ENCODE data around the gene SLC9A3.
A peak's percentile ranks its signal among the peaks of the same experiment; 100 is the strongest.
"Not testable (repeated sequence)": the region's sequence is repeated elsewhere in the genome, so short reads cannot be mapped to it uniquely, and the experiment has no call there.

SLC9A3 gene

DNA sequence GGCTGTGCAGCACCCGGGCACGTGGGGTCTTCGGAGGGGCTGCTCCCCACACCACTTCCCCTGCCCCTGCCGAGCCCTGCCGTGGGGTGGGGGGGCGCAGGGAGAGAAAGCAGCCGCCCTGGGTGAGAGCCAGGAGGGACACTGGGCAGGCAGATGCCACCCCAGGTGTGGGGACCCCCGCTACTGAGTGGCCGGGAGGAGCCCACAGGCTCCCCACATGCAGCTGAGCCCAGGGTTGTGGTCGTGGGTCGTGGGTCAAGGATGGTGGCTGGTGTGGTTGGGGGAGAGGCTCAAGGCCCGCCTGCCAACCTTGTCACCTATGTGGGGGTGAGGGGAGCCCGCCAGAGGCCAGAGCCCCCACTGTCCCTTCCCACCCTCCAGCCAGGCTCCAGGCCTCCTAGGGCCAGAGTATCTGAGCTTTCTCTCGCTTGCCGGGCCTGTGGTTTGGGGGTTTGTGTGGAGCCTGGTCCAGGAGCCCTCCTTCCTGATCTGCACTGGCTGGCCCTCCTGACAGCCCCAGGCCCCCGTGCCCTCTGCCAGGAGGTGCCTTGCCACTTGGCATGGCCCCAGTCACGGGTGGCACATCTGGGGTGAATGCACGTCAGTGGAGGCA lies 45.8 kb downstream of the SLC9A3 start:
- Mint-ChIP-seq H3K27me3 (peaks cover 3% of the 10 kb centered on the region), H3K4me3 (no peak overlapping the region), H3K36me3 (no peaks in the 10 kb centered on the region)

DNA sequence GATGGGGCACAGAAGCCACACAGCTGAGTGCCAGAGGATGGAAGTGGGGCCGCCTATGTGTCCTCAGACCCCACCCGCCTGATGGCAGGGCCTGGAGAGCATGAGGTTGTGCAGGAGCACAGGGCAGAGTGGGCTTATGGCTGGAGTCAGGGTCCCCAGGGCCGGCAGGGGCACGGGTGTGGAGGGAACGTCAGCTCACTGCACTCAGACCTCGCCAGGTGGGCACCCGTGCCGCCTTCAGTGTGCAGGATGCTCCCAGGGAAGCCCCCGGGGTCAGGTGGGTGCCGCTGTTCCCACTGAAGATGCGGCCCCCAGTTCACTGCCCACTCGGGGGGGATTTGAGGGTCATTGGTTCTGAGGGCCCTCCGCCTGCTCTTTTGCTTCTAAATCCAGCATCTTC lies 46.4 kb downstream of the SLC9A3 start:
- H3K9me3 Mint-ChIP-seq (ENCODE audit: low read depth) = no peaks in the 10 kb centered on the region

More for the DNA sequence above, 45.8 kb downstream of the SLC9A3 start:
- H3K9me3 Mint-ChIP-seq (ENCODE audit: low read depth) = no peaks in the 10 kb centered on the region
- H3K27ac Mint-ChIP-seq = no peak overlapping the region
- H3K4me1 Mint-ChIP-seq (ENCODE audit: low read depth) = peaks cover 2% of the 10 kb centered on the region

DNA sequence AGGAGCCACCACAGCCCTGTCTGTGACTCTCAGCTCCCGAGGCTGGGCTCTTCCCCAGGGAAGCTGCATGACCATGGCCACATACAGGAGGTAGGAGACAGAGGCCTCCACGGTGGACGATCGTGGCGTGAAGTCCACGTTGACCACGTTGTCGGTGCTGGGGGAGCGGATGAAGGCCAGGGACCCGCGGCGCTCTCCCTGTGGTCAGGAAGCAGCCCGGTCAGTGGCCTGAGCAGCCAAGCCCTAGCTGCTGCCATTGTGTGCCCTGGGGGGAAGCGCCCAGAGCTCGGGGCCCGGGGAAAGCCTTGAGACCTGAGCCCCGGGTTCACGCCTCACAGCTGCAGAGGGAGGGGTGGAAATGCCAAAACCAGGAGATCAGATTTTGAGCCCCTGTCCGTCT lies 47.0 kb downstream of the SLC9A3 start:
- H3K9me3 Mint-ChIP-seq (ENCODE audit: low read depth) = no peaks in the 10 kb centered on the region
- H3K4me1 Mint-ChIP-seq (ENCODE audit: low read depth) = peaks cover 2% of the 10 kb centered on the region
- H3K4me3 Mint-ChIP-seq = no peak overlapping the region
- no peak overlapping the region for H3K27ac Mint-ChIP-seq
- H3K36me3 Mint-ChIP-seq = no peaks in the 10 kb centered on the region
- peaks cover 3% of the 10 kb centered on the region for H3K27me3 Mint-ChIP-seq

More for the DNA sequence above, 46.4 kb downstream of the SLC9A3 start:
- Mint-ChIP-seq H3K4me1 (ENCODE audit: low read depth) (peaks cover 2% of the 10 kb centered on the region), H3K4me3 (no peak overlapping the region), H3K27ac (no peak overlapping the region), H3K36me3 (no peaks in the 10 kb centered on the region), H3K27me3 (peaks cover 3% of the 10 kb centered on the region)

DNA sequence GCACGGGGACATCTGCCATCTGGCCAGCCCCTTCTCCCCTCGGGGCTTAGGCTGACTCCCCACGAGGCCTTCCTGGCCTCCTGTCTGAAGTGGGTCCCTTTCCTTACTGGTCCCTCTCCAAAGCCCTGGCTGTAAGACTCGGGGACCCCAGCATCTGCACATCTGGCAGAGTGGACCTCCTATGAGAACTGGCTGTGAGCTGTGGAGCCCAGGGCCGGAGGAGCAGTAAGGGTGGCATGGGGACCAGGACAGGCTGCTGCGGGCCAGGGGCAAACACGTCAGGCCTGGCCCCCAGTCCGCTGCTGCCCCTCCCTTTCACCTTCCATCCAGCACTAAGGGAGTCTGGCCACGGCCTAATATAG lies 47.5 kb downstream of the SLC9A3 start:
- H3K9me3 Mint-ChIP-seq (ENCODE audit: low read depth) = no peaks in the 10 kb centered on the region
- peaks cover 4% of the 10 kb centered on the region for H3K4me1 Mint-ChIP-seq (ENCODE audit: low read depth)
- peaks cover 3% of the 10 kb centered on the region for H3K27me3 Mint-ChIP-seq
- H3K4me3 Mint-ChIP-seq = no peak overlapping the region
- H3K27ac Mint-ChIP-seq = no peak overlapping the region
- H3K36me3 Mint-ChIP-seq = peaks cover 1% of the 10 kb centered on the region

DNA sequence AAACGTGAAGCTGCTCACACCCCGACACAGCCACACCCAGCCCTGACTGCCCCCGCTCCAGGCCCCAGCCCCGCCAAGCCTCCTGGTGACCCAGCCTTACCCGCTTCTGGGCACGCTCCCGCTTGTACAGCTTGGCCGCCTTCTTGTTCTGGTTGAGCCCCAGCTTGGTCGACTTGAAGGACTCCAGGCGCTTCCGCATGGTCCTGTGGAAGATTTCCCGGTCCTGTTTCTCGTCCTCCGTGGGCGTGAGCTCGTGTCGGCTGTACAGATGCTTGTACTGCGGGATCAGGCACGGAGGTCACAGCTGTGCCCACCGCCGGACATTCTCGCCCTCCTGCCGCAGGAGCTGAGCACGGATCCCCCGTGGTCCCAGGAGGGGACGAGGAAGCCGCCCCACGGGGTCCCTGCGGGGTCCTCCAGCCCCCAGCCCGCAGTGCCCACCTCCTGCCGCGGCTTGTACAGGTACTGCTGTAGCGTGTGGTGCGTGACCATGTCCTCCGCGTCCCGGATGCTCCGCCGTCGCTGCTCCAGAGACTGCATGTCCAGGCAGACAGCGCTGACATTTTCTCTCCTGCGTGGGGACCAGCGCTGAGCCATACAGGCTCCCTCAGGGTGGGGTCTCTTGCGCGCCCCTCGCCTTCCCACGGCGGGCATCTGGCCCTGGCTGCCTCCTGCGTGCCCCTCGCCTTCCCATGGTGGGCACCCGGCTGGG lies 48.0 kb downstream of the SLC9A3 start:
- Mint-ChIP-seq H3K27ac (no peak overlapping the region), H3K36me3 (peaks cover 5% of the 10 kb centered on the region), H3K4me3 (peak overlapping the region; percentile 30), H3K9me3 (ENCODE audit: low read depth) (no peaks in the 10 kb centered on the region), H3K27me3 (peaks cover 3% of the 10 kb centered on the region), H3K4me1 (ENCODE audit: low read depth) (peaks cover 9% of the 10 kb centered on the region)

DNA sequence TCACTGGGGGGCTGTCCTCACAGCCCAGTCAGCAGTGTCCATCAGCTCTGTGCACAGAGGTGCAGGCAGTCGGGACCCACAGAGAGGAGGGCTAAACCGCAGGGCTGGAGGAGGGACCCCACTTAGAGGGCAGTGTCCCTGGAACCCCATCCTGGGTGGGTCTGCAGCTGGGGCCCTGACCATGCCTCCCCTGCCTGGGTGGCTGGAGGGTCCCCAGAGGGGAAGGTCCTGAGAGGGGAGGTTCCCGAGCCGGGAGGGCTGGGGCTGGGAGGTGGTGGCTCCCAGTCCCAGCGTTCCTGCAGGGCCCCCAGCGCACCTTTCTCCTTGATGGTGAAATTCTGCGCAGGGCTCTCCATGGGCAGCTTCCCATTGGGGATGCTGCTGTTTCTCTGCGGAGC lies 48.5 kb downstream of the SLC9A3 start:
- peaks cover 14% of the 10 kb centered on the region for H3K4me1 Mint-ChIP-seq (ENCODE audit: low read depth)
- peak overlapping the region; percentile 54 for H3K4me3 Mint-ChIP-seq
- H3K27me3 Mint-ChIP-seq = peaks cover 3% of the 10 kb centered on the region
- no peak overlapping the region for H3K27ac Mint-ChIP-seq
- H3K9me3 Mint-ChIP-seq (ENCODE audit: low read depth) = no peaks in the 10 kb centered on the region
- peaks cover 5% of the 10 kb centered on the region for H3K36me3 Mint-ChIP-seq

DNA sequence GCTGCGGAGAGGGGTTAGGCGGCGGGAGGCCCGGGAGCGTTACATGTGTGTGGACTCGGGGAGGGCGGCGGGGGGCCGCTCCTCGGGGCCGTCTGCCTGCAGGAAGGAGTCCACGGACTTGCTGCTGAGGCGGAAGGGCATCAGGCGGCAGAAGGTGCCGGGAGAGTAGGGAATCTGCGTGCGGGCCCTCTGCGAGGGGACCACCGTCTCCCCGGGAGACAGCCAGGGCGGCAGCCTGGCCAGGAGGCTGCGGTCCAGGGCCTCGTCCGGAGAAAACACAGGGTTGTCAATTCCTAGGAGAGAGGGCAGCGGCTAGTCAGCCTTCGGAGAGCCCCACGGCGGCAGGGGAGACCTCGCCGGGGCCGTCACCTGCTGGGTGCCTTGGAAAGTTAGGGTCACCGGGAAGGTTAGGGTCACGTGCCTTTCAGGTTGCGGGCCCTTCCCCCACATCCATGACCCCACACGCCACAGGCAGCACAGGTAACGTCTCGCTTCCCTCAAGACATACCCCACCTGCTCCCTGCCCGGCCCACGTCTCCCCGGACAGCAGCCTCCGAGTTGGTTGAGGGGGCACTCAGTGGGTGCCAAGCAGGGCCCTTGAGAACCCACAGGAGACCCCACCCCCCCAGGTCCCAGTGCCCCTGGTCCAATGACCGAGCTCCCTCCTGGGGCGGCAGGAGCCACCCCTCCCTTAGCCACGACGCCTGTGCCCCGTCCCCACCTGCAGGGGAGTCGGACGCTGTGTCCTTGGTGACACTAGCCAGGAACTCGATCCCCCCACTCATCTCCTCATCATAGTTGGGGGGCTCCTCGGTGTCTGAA lies 49.2 kb downstream of the SLC9A3 start:
- Mint-ChIP-seq H3K36me3 (peaks cover 7% of the 10 kb centered on the region), H3K4me3 (peak overlapping the region; percentile 77), H3K27me3 (peaks cover 3% of the 10 kb centered on the region), H3K4me1 (ENCODE audit: low read depth) (peaks cover 19% of the 10 kb centered on the region), H3K27ac (no peak overlapping the region), H3K9me3 (ENCODE audit: low read depth) (no peaks in the 10 kb centered on the region)

DNA sequence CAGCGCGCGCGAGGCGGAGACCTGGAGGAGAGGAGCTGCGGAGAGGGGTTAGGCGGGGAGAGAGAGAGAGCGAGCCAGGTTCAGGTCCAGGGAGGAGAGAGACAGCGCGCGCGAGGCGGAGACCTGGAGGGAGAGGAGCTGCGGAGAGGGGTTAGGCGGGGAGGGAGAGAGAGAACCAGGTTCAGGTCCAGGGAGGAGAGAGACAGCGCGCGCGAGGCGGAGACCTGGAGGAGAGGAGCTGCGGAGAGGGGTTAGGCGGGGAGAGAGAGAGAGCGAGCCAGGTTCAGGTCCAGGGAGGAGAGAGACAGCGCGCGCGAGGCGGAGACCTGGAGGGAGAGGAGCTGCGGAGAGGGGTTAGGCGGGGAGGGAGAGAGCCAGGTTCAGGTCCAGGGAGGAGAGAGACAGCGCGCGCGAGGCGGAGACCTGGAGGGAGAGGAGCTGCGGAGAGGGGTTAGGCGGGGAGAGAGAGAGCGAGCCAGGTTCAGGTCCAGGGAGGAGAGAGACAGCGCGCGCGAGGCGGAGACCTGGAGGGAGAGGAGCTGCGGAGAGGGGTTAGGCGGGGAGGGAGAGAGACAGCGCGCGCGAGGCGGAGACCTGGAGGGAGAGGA lies 49.9 kb downstream of the SLC9A3 start:
- not testable (repeated sequence) for H3K27ac Mint-ChIP-seq; H3K27me3 Mint-ChIP-seq; H3K36me3 Mint-ChIP-seq; H3K9me3 Mint-ChIP-seq (ENCODE audit: low read depth)
- H3K4me1 Mint-ChIP-seq (ENCODE audit: low read depth) = peaks cover 23% of the 10 kb centered on the region
- peak overlapping the region; percentile 77 for H3K4me3 Mint-ChIP-seq

DNA sequence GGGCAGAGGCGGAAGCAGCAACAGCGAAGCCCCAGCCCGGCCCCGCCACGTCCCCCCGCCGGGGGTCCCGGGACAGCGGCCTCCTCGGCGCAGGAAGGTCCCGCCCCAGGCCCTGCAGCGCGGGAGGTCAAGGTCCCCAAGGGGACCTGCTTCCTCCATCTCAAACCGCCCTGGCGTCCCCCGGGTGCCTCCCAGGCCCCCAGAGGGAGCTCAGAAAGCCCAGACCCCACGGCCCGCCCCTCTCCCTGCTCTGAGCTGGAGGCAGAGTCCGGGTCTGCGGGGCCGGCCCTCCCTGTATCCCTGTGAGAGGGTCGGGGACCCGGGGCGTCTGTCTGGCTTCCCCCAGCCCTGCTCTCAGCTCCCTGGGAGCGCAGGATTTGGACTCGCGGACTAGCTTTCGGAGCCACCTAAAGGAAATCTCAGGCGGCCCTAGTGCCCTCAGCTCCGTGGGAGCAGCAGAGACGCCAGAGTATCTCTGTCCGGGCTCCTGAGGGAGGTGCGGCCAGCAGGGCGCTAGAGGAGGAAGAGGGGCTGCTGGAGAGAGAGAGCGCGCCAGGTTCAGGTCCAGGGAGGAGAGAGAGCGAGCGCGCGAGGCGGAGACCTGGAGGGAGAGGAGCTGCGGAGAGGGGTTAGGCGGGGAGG lies 50.6 kb downstream of the SLC9A3 start:
- H3K36me3 Mint-ChIP-seq = peaks cover 7% of the 10 kb centered on the region
- H3K27me3 Mint-ChIP-seq = peaks cover 3% of the 10 kb centered on the region
- H3K4me3 Mint-ChIP-seq = peak overlapping the region; percentile 91
- H3K9me3 Mint-ChIP-seq (ENCODE audit: low read depth) = no peaks in the 10 kb centered on the region
- H3K4me1 Mint-ChIP-seq (ENCODE audit: low read depth) = peaks cover 23% of the 10 kb centered on the region
- no peak overlapping the region for H3K27ac Mint-ChIP-seq

DNA sequence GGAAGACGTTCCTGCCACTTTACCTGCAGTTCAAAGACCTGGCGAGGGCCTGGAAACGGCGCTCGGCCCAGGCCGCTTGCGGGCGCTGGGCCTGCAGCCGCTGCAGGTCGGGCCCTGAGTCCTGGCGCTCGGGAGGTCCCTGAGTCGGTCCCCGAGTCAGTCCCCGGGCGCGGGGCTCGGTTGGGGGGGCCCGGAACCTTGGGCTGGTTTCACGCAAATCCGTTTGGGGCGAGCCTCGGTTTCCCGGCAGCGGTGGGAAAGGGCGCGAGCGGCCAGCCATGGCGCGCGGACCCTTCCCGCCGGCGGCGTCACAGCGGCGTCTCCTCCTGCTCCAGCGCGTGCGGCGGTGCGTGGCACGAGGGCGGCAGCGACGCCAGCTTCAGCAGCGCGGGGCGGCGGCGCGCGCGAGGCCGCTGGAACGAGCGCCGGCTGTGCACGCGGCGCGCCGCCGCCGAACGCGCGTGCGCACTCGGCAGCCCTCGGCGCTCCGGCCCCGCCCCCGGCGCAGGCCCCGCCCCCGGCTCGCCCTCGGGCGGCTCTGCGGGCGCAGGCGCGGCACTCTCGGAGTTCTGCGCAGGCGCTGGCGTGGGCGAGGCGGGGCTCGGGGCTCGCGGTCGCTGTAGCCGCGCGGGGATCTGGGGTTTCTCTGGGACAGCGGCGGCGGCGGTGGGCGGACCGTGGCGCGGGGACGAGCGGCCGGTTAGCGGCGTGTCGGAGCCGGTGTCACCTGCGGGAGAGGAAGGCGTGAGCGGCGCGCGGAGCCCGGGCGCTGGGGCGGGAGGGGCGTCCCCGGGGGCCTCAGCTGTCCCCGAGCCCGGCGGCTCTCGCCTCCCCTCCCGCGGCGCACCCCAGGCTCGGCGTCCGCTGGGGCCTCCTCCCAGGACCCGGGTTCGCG lies 51.3 kb downstream of the SLC9A3 start:
- Mint-ChIP-seq H3K27me3 (peaks cover 3% of the 10 kb centered on the region), H3K9me3 (ENCODE audit: low read depth) (no peaks in the 10 kb centered on the region), H3K27ac (peak overlapping the region; percentile 93)

DNA sequence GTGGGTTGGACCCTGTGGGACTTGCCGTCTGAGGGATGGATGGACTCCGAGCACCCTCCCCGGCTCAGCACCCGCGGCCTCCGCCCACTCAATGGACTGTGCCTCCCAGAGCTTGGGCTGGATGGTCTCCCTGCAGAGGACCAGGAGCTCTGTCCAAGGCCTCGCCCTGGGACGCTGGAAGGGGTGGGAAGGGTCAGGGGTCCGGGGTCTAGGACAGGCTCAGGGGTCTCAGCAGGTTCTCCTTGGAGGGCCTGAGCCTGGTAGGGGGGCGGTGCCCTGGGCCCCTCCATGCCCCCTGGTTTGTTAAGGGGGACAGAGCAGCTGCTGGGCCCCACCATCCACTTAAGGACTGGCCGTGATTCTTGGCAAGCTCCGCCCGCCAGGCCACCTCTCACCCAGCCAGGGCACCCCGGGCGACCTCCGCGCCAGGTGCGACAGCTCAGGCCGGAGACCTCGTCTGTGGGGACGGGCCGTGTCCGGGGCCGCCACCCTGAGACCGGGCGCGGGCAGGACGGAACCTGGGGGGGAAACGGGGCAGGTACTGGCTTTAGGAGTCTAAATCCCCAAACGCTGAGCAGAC lies 52.1 kb downstream of the SLC9A3 start:
- peak overlapping the region; percentile 93 for H3K4me3 Mint-ChIP-seq
- H3K9me3 Mint-ChIP-seq (ENCODE audit: low read depth) = no peaks in the 10 kb centered on the region
- peaks cover 7% of the 10 kb centered on the region for H3K36me3 Mint-ChIP-seq
- H3K27ac Mint-ChIP-seq = peak overlapping the region; percentile 93
- H3K4me1 Mint-ChIP-seq (ENCODE audit: low read depth) = peaks cover 23% of the 10 kb centered on the region
- H3K27me3 Mint-ChIP-seq = no peaks in the 10 kb centered on the region

More for the DNA sequence above, 51.3 kb downstream of the SLC9A3 start:
- Mint-ChIP-seq H3K4me1 (ENCODE audit: low read depth) (peaks cover 23% of the 10 kb centered on the region), H3K36me3 (peaks cover 7% of the 10 kb centered on the region), H3K4me3 (peak overlapping the region; percentile 93)

DNA sequence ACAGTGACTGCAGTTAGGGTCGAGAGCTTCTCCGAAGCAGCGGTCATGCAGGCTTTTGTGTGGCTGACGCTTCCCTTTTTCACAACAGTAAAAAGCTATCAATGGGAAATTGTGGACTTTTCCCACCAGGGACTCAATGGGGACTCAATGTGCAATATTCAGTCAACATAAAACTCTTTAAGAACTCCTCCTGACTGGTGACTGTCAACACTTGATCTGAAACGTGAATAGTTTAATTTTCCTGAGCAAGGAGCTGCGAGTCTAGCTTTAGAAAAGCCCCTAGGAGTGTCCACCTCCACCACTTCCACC lies 52.5 kb downstream of the SLC9A3 start:
- Mint-ChIP-seq H3K27ac (peak overlapping the region; percentile 93), H3K4me1 (ENCODE audit: low read depth) (peaks cover 24% of the 10 kb centered on the region), H3K27me3 (no peaks in the 10 kb centered on the region), H3K4me3 (peak overlapping the region; percentile 93), H3K9me3 (ENCODE audit: low read depth) (no peaks in the 10 kb centered on the region), H3K36me3 (peaks cover 7% of the 10 kb centered on the region)

DNA sequence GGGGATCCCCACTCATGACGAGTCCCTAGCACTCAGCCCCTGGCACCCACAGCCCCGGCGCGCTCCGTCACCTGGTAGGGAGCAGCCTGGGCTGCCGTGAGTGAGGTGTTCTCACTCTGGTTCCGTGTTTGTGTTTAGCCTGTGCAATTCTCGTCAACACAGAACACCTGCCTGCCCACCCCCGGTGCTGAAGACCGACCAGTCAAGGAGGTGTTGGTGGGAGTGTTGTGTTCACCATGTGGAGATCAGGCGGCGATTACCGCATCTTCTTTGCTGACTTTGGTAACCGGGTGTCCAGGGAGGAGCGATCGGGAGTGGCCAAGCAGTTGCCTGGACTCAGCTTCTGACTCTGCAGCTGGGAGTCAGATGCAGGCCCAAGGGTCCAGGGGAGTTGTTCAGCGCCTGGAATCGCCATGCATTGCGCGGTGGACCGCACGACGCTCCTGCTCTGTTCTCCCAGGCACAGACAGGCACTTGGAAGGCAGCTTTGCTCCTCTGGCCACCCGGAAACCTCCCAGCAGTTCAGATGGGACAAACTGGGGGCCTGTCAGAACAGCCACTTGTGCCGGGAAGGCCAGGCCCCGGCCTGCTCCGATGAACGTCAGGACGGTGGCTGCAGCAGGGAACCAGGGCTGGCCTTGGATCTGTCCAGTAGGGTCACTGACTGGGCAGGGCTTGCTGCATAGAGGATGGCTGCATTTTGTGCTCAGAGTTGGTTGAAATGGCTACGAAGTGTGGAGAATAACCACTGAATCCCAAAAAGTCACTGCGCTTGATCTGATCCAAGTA lies 53.1 kb downstream of the SLC9A3 start:
- H3K4me3 Mint-ChIP-seq = peak overlapping the region; percentile 93
- H3K27ac Mint-ChIP-seq = peak overlapping the region; percentile 93

More for the DNA sequence above, 53.1 kb downstream of the SLC9A3 start:
- H3K9me3 Mint-ChIP-seq (ENCODE audit: low read depth) = no peaks in the 10 kb centered on the region
- H3K36me3 Mint-ChIP-seq = peaks cover 7% of the 10 kb centered on the region
- peaks cover 25% of the 10 kb centered on the region for H3K4me1 Mint-ChIP-seq (ENCODE audit: low read depth)
- H3K27me3 Mint-ChIP-seq = no peaks in the 10 kb centered on the region
